SW 1271 (cell line): ENCODE measurements around the gene E4F1.
A peak's percentile ranks its signal among the peaks of the same experiment; 100 is the strongest.

ENCODE experiments used
- DNase-seq, 2 experiments: peaks; one replicate each; lab custom pipeline; 2025; lab: John Stamatoyannopoulos, UW

The E4F1 gene

GRCh38 chr16:2223221-2223941 lies at the start of gene E4F1:
TSS of gene E4F1 (plus strand) at chr16:2223591. CDS start at chr16:2223614, 23 bp downstream.
- DNase-seq: peak; percentile 93 to 94

- DNase-seq: no peak
These were observed 49.5 kb upstream of the E4F1 start for GRCh38 chr16:2173916-2174315.

GRCh38 chr16:2174396-2175131 lies 48.8 kb upstream of the E4F1 start:
- DNase-seq: no peak

- DNase-seq: no peak
These were observed 47.9 kb upstream of the E4F1 start for GRCh38 chr16:2175454-2175853.

- DNase-seq: no peak
These were observed 47.3 kb upstream of the E4F1 start for GRCh38 chr16:2176047-2176446.

GRCh38 chr16:2177101-2177500 lies 46.3 kb upstream of the E4F1 start:
- no peak for DNase-seq

- DNase-seq: no peak
These were observed 45.8 kb upstream of the E4F1 start for GRCh38 chr16:2177561-2177960.

- no peak for DNase-seq
These were observed 44.9 kb upstream of the E4F1 start for GRCh38 chr16:2178321-2179106.

GRCh38 chr16:2179107-2179501 lies 44.3 kb upstream of the E4F1 start:
- DNase-seq: no peak

GRCh38 chr16:2179576-2179975 lies 43.8 kb upstream of the E4F1 start:
- DNase-seq: no peak

- DNase-seq: no peak
These were observed 42.9 kb upstream of the E4F1 start for GRCh38 chr16:2180461-2180860.

- no peak for DNase-seq
These were observed 42.1 kb upstream of the E4F1 start for GRCh38 chr16:2180962-2181923.

- DNase-seq: no peak
These were observed 41.4 kb upstream of the E4F1 start for GRCh38 chr16:2181952-2182351.

- no peak for DNase-seq
These were observed 39.7 kb upstream of the E4F1 start for GRCh38 chr16:2183671-2184070.

GRCh38 chr16:2184346-2184745 lies 39.0 kb upstream of the E4F1 start:
- DNase-seq: no peak

- DNase-seq: no peak
These were observed 38.4 kb upstream of the E4F1 start for GRCh38 chr16:2184962-2185361.

GRCh38 chr16:2186064-2186463 lies 37.3 kb upstream of the E4F1 start:
- no peak for DNase-seq

- DNase-seq: no peak
These were observed 36.9 kb upstream of the E4F1 start for GRCh38 chr16:2186505-2186904.

- no peak for DNase-seq
These were observed 36.2 kb upstream of the E4F1 start for GRCh38 chr16:2187212-2187611.

- no peak for DNase-seq
These were observed 35.0 kb upstream of the E4F1 start for GRCh38 chr16:2188395-2188794.

GRCh38 chr16:2189252-2189893 lies 34.0 kb upstream of the E4F1 start:
- no peak for DNase-seq
